ENCODE data around the gene RNASEH2A. TPM values are rescaled to one million over a fixed set of nuclear protein-coding genes. Genes with fewer than 3 reads are reported as not detected.

RNASEH2A gene
- total RNA-seq, 1 experiment from 2014 or later: 120 TPM

GRCh38 chr19:12785431-12786031, 20.9 kb upstream of the RNASEH2A start:
- DNase-seq: no peak
- TF ChIP-seq EZH2phosphoT487 (IDR thresholded peaks at IDR 0.05; ENCODE audit: borderline replicate concordance, low read length): no peak
- no peak for TF ChIP-seq CTCF (conservative IDR thresholded peaks at IDR 0.05; ENCODE audit: low read depth, low read length)
- no peak for TF ChIP-seq EZH2 (IDR thresholded peaks at IDR 0.05; ENCODE audit: low read length, unreplicated experiment)
- no peaks in the 10 kb centered on the region for H3K9me2 ChIP-seq (replicated peaks; ENCODE audit: low read length)
- no peaks in the 10 kb centered on the region for H3K36me3 ChIP-seq (ENCODE audit: low read depth, low read length)
- H3K27ac ChIP-seq (ENCODE audit: low read length): peak overlapping the region; percentile 72
- no peaks in the 10 kb centered on the region for H3K27me3 ChIP-seq (ENCODE audit: low read length)
- no peaks in the 10 kb centered on the region for H3K9me3 ChIP-seq (ENCODE audit: low read length)
- POLR2A ChIA-PET (ENCODE audit: unreplicated experiment): no interaction called here
- no peaks in the 10 kb centered on the region for H4K20me1 ChIP-seq (ENCODE audit: low read length)
- peak overlapping the region; percentile 38 for H3K9ac ChIP-seq (ENCODE audit: low read length)
- H3K4me2 ChIP-seq (ENCODE audit: low read length): peak overlapping the region; percentile 38
- H3K79me2 ChIP-seq (ENCODE audit: low read length): no peaks in the 10 kb centered on the region
- H3F3A ChIP-seq (ENCODE audit: low read length, unreplicated experiment): peaks cover 8% of the 10 kb centered on the region
- intact Hi-C loops (cut with micrococcal nuclease): no loop called here
- ATAC-seq: no peak
- peak overlapping the region; percentile 15; the same call in 1 of the 2 replicates for H2AFZ ChIP-seq (ENCODE audit: low read length)
- peaks cover 73% of the 10 kb centered on the region for H3K4me1 ChIP-seq (ENCODE audit: insufficient read depth, low read length)
- CTCF ChIA-PET: no interaction called here
- H3K4me3 ChIP-seq (ENCODE audit: low read length): no peak overlapping the region
- no TSS peak for BruUV-seq (replicated peaks)

- no TSS peak for BruUV-seq (replicated peaks)
- ATAC-seq: no peak
- H4K20me1 ChIP-seq (ENCODE audit: low read length): no peaks in the 10 kb centered on the region
- H3F3A ChIP-seq (ENCODE audit: low read length, unreplicated experiment): peaks cover 9% of the 10 kb centered on the region
- H2AFZ ChIP-seq (ENCODE audit: low read length): peak overlapping the region; percentile 15; the same call in 1 of the 2 replicates
- TF ChIP-seq CTCF (conservative IDR thresholded peaks at IDR 0.05; ENCODE audit: low read depth, low read length) (no peak), EZH2 (IDR thresholded peaks at IDR 0.05; ENCODE audit: low read length, unreplicated experiment) (no peak)
- peaks cover 79% of the 10 kb centered on the region for H3K4me1 ChIP-seq (ENCODE audit: insufficient read depth, low read length)
- intact Hi-C loops (cut with micrococcal nuclease): no loop called here
- ChIA-PET POLR2A (ENCODE audit: unreplicated experiment) (no interaction called here), CTCF (interaction anchor here (0.6 kb wide), 1 partner anchor 1147 kb away, joined by 3 read pairs; no protein-coding TSS in a partner anchor)
- H3K9me2 ChIP-seq (replicated peaks; ENCODE audit: low read length): no peaks in the 10 kb centered on the region
- peak; percentile 75 for DNase-seq
- H3K9me3 ChIP-seq (ENCODE audit: low read length): no peaks in the 10 kb centered on the region
- peak overlapping the region; percentile 72 for H3K27ac ChIP-seq (ENCODE audit: low read length)
- H3K9ac ChIP-seq (ENCODE audit: low read length): peak overlapping the region; percentile 38
- H3K4me2 ChIP-seq (ENCODE audit: low read length): peak overlapping the region; percentile 38
- no peaks in the 10 kb centered on the region for H3K36me3 ChIP-seq (ENCODE audit: low read depth, low read length)
- H3K79me2 ChIP-seq (ENCODE audit: low read length): peaks cover under 1% of the 10 kb centered on the region; the same call in 1 of the 2 replicates
- H3K4me3 ChIP-seq (ENCODE audit: low read length): no peak overlapping the region
- H3K27me3 ChIP-seq (ENCODE audit: low read length): no peaks in the 10 kb centered on the region
Measured at GRCh38 chr19:12786141-12786870, 20.1 kb upstream of the RNASEH2A start.

- Histone ChIP-seq H3K79me2 (ENCODE audit: low read length) (peaks cover 6% of the 10 kb centered on the region), H3K27ac (ENCODE audit: low read length) (peak overlapping the region; percentile 72), H3K9ac (ENCODE audit: low read length) (peak overlapping the region; percentile 38)
Measured at GRCh38 chr19:12786952-12787351, 19.4 kb upstream of the RNASEH2A start.

More at GRCh38 chr19:12786952-12787351, 19.4 kb upstream of the RNASEH2A start:
- Histone ChIP-seq H3K4me3 (ENCODE audit: low read length) (no peak overlapping the region), H3K9me2 (replicated peaks; ENCODE audit: low read length) (no peaks in the 10 kb centered on the region), H3K9me3 (ENCODE audit: low read length) (no peaks in the 10 kb centered on the region), H3K36me3 (ENCODE audit: low read depth, low read length) (no peaks in the 10 kb centered on the region), H2AFZ (ENCODE audit: low read length) (no peak overlapping the region), H3K4me1 (ENCODE audit: insufficient read depth, low read length) (peaks cover 78% of the 10 kb centered on the region), H3K27me3 (ENCODE audit: low read length) (no peaks in the 10 kb centered on the region), H3K4me2 (ENCODE audit: low read length) (peak overlapping the region; percentile 38), H3F3A (ENCODE audit: low read length, unreplicated experiment) (peaks cover 9% of the 10 kb centered on the region), H4K20me1 (ENCODE audit: low read length) (peaks cover 5% of the 10 kb centered on the region)
- intact Hi-C loops (cut with micrococcal nuclease): no loop called here
- ChIA-PET CTCF (interaction anchor here (0.6 kb wide), 2 partner anchors 122 to 1147 kb away, joined by 3 read pairs; no protein-coding TSS in a partner anchor), POLR2A (ENCODE audit: unreplicated experiment) (no interaction called here)
- BruUV-seq (replicated peaks): no TSS peak
- TF ChIP-seq EZH2 (IDR thresholded peaks at IDR 0.05; ENCODE audit: low read length, unreplicated experiment): no peak
- no peak for TF ChIP-seq EZH2phosphoT487 (IDR thresholded peaks at IDR 0.05; ENCODE audit: borderline replicate concordance, low read length)
- no peak for TF ChIP-seq CTCF (conservative IDR thresholded peaks at IDR 0.05; ENCODE audit: low read depth, low read length)
- DNase-seq (no peak), ATAC-seq (no peak)
